HG02970 (cell line): ENCODE data around the gene RBBP8NL.

Experiments used
- ATAC-seq: cut with Tn5 transposase; IDR thresholded peaks from one replicate; pipeline ENCODE4 v1.9.1; 2021; ENCODE audit warnings: mild to moderate bottlenecking, moderate library complexity, moderate number of reproducible peaks; ENCODE audit not compliant: unreplicated experiment, low FRiP score

Gene RBBP8NL

DNA sequence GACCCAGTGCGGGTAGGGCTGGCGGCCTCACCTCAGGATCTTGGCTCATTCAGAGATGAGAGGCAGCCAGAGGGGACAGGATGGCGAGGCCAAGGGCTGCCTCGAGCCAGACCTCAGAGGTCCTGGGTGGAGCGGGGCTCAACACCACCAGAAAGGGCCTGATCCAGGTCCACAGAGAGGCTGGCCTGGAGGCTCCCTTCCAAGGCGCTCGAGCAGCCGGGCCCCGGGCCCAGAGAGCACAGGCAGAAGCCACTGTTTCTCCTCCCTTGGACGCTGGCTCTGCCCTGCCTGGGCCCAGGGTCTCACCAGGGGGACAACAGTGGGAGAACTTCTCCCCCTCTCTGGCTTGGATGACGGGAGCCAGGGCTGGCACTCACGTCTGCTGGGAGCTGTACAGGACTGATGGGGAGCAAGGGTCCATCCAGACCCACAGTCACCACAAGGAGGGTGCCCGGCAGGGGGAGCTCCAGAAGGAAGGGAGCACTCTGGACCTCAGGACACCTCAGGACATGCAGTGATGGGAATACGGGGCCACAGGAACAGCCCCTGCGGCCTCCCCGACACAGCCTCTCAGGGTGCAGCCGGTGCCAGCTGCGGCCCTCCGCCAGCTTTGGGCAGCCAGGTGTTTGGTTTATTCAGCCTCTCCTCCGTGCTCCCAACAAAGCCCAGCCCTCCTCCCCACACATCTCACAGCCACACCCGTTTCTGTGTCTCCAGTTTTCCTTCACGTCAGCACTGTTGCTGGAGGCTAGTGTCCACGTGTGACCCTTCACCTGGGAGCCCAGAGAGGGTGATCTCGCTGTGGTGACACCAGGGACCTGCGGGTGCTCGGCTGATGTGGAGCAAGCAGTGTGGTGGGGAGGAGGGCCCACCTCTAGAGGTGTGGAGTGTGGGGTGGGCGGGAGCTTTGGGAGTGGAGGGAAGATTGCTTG lies 31.8 kb downstream of the RBBP8NL start:
- ATAC-seq, result no peak

DNA sequence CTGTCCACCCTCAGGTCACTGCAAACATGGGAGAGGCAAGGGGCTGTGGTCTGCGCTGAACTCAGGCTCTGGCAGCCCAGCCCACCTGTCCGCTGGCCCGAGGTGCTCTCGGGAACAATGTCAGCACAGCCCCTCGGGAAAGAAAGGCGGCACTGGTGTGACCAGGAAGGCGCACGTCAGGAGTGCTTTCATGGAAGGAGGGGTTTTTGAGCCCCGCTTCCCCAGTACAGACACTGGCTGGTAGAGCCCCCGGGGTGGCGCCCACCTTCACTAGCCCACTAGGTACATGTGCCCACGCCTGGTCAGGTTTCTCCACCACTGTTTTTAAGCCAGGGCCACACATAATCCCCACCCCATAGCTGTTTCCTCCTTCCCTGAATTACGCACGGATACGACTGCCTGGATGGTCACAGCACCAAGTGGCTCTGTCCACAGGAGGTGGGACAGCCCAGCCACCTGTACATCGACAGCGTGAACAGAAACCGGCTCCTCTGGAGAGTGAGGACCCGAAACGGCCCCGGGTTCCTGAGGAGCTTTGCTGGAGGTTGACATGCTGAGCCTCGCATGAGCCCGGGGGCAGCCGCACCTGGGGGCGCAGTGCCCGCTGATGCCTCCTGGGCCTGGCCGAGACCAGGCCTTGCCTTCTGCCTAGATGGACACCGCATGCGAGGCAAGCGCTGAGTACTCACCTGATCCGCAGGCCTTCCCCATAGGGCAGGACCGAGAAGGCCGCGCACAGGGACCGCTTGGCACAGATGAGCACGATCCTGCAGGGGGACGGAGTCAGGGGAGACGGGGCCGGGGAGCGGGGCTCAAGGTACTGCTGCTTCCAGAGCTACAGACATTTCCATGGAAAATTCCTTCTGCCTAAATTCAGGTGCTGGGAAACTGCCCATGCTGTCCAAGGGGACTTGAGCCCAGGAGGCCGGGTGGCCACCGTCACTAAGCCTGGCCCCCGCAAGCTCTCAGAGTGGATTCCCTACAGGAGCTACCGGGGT lies 32.8 kb downstream of the RBBP8NL start:
- no peak for ATAC-seq

DNA sequence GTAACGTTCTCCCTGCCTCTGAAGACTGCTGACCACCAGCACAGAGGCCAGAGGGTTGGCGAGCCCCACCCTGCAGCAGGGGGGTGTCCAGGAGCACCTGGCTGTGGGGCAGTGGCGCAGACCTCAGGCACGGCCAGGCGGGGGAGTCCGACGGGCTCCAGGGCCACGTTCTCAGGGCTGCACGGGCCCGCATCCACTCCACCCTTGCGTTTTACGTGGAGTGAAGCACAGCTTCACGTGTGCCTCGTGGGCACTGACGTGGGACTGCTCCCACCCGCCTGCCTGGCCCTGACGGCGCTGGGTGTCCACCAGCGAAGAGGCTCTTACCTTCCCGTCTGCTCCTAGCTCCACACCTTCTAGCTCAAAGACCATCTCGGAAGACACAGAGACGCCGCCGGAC lies 33.5 kb downstream of the RBBP8NL start:
- ATAC-seq, result no peak

DNA sequence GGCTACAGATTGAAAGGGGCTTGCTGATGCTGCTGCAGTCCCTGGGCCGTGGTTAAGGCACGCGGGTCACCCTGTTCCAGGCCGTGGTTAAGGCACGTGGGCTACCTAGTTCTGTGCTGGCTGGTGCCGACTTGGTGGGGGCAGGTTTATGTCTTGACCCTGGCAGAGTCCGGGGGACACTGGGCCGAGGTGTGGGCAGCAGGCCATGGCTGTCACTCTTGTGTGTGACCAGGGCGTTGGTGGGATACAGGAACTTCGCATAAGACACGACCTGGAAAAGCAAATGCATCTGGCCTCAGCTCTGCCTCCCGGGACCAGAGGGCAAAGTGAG lies 34.0 kb downstream of the RBBP8NL start:
- no peak for ATAC-seq

DNA sequence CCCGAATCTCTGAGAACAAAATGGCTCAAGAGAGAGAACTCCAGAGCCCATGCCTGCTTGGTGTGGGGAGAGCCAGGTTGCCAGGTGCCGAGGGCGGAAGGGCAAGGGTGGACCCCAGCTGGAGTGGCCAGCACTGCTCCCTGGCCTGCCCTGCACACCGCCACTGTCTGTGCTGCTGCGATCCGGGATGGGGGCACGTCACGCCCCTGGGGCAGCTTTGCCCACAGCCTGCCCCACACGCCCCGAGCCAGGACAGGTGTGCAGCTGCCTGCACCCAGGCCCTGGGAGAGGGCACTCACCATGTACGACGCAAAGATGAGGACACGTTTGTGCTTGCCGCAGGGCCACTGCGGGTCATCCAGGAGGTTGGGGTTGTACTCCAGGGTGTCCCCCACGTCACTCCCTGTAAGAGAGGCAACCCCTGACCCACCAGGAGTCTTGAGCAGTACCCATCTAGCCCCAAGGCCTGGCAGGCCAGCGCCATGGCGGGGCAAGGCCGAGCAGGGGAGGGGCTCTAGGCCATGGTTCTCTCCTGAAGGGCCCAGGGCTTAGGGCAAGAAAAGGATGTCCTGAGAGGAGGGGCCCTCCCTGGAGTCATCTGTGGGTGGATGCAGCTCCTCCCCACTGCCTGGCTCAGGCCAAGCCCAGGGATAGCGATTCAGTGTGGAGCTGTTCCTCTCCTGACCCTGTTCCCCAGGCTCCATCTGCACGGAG lies 34.6 kb downstream of the RBBP8NL start:
- ATAC-seq, result no peak

DNA sequence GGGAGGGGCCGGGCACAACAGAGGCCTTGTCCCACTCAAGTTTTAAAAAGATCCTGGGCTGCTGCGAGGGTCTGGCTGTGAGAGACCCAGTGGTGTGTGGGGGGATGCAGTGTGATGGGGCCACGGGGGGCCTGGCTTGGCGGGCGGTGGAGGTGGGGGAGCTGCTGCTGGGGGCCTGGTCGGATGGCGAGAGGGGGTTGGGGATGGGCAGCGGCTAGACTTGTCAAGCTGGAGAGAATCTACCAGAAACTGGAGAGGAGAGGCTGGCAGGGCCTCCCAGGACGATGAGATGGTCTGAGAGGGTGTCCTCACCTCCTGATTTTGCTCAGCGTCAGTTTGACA lies 35.3 kb downstream of the RBBP8NL start:
- no peak for ATAC-seq

DNA sequence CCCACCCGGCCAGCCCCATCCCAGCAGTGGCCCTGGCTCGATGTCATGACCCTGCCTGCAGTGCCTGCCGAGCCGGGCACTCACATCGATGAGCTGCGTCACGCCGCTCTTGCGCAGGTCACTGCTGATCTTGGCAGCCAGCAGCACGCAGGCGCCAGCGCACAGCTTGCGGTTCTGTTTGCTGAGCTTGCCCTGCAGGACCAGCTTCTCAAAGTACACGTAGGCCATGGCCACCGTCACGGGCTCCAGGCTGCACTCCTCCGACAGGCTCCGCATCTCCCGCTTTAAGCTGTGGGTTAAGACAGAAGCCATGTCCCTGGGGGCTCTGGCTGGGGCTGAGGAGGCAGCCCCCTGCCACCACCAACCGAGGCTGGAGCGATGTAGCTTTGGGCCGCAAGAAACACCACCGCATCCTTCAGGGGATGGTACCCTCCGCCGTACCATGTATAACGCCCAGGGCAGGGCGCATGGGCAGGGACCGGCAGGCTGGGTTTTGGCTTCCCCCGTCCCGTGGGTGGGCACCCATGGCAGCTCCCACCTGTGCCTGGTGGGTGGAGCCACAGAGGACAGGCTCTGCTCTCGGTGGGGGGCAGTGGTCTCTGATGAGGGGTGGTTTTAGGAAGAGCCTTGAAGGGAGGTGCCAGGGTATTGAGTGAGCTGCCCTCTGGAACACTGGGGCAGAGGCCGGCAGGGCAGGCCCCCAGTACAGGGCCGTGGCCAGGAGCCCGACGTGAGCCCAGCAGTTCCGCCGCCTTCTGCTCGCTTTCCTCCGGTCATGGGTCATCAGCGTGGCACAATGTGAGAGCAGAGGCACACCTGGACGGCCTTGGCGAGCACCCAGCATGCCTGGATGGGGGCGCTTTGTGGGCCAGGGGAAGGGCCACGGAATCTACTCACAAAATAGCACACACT lies 35.9 kb downstream of the RBBP8NL start:
- no peak for ATAC-seq

DNA sequence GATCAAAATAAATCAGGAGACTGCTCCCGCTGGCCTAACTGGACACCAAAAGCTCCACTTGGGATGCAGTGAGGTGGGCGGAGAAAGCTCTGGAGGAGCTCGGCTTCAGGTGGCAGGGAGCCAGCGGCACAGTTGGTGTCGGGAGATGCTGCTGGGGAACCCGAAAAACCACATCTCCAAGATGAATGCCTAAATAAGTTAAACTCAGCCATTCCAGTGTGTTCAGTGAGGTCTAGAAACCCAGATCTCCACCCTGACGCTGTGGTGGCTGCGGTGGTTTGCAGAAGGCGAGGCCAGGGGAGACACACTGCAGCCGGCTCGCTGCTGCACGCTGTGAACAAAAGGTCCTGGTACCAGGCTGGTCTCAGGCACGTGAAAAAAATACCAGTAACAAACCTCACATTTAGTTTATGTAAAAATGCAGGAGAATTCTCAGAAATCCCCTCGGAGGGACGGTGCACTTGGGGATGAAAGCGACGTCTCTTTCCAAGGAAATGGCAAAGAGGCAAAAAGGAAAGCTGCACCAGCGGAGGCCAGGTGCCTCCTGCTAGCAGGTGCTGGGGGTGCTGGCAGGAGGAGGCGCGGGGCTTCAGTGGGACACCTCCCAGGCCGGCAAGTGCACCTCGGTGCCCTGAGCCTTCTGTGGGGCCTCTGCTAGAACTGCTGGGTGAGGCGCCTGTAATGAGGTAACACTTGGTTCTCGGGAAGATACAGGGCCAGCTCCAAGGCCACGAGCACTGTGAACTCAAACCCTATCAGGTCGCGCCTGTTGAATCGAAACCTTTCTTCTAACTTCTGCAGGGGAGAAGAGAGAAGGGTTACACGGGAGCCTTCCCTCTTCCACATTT lies 36.8 kb downstream of the RBBP8NL start:
- ATAC-seq, result no peak

DNA sequence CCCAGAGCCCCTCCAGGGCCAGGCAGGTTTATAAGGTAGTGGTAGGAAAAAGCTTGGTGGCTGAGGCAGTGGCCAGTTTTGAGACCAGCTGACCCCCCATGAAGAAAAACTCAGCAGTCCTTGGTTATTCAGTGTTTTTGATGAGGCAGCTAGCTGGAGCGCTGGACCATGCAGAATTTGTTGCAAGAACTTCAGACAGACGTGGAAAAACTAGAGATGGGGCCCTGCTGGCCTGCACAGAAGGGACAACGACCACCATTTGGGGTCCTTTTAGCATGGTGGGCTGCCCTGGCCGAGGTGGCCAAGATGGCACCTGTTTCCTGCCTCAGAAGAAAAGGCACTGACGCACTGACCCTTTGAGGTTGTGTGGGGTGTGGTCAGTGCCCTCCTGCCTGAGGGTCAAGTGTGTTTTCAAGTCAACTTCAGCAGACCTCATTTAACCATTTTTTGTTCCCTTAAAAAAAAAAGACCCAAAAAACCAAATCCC lies 37.7 kb downstream of the RBBP8NL start:
- ATAC-seq, result no peak

DNA sequence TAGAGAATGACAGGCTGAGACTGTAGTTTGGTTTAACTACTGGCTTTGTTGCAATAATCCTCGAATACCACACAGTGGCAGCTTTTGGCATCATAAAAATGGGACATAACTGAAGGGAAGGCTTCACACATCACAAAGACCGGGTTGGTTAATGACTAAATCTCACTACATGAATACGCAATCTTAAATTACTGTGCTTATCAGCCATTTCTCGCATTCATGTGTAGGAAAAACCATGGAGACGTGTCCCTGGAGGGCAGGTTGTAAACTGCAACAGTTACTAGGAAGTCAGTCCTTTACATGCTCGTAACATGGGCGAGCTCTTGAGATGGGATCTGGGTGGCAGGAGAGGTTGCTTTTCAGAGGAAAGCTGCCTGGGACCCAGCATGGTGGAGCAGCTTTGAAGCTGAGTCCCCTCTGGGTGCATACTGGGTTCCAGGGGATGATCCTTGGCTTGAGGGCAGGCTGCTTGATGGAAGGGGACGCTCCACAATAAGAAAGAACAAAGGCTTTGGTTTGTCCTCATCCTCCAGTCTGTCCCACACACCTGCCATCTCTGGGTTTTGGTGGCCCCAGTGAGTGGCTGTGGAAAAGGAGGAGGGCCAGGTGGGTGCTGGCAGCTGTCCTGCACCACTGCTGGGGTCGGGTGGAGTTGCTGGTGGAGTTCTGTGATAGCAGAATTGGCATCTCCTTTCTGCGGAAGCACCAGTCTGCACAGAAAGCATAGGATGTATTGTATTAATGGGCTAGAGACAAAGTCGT lies 38.3 kb downstream of the RBBP8NL start:
- ATAC-seq, result no peak

DNA sequence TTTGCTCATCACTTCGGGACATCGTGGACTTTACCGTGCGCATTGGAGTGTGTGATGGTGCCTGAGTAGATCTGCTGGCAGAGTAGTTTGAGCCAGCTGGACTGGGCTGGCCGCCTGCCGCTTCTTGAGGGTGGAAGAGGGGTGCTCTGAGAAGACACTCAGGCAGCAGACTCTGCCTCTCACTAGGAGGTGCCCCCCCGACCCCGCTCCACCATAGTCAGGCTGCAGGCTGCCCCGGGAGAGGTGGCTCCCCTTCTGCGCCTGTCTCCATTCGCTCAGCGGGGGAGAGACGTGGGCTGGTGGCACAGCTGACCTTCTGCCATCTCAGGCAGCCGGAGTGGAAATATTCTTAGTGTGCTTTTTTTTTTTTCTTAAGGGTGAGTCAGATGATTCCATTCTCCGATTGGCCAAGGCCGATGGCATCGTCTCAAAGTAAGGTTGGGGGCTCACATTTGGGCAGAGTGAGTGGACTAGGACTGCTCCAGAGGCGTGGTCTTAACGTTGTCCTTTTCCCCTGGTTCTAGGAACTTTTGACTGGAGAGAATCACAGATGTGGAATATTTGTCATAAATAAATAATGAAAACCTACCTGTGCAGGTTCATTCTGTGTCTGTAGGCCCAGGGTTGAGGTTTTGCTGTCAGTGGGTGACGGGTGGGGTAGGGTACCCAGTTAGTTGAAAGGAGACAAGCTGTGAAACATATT lies 39.3 kb downstream of the RBBP8NL start:
- no peak for ATAC-seq

DNA sequence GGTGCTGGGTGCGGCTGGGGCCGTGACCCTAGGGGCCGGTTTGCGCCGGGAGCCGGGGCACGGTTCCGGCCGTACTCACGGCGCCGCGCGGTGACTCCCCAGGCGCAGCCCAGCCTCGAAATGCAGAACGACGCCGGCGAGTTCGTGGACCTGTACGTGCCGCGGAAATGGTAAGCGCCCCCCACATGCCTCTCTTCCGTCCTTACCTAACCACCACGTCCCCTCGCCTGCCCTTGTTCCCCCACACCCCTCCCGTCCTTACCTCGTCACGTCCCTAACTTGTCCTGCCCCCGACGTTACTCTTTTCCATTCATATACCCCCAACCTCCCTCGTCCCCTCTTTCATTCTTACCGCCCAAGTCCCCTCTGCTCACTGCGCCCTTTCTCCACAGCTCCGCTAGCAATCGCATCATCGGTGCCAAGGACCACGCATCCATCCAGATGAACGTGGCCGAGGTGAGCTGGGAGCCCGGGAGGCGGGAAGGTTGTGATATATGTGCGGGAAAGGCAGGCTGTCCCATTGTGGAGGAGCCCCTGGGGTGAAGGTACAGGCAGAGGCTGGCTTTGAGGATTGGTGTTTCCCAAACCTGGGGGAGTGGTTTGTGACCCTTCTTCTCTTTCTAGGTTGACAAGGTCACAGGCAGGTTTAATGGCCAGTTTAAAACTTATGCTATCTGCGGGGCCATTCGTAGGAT lies 40.0 kb downstream of the RBBP8NL start:
- ATAC-seq, result no peak

DNA sequence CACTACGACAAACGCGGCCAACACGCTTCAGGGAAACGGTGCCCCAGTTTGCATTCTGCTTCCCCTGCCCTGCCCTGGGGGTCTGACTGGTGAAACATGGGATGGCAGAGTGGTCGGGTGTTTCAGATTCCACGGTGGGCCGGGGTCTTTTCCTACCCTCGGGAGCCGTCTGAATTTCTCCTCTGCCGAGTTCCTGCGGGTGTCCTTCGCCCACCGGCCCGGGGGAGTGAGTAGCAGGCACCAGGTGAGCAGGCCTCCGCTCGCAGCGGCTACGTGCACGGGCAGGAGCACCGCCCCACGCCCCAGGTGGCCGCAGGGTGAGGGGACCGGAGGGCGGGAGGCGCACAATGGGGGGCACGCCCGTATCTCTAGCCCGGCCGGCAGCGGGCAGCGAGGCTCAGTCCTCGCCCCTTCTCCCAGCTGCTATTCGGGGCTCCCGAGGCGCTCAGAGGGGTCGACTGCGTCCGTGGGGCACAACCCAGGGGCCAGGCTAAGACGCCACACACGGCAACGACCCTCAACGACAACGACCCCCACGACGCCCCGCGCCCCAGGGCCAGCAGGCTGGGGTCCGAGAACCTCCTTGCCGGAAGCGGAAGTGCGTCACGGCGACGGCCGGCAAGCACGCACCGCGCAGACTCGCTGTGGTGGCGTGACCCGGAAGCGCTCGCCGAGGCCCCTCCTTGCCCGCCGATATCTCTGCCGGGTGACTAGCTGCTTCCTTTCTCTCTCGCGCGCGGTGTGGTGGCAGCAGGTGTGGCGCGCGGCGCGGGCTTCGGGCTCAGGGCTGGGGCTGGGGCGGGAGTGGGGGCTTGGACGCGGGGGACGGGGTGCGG lies 40.7 kb downstream of the RBBP8NL start, which contains the start of gene RPS21:
Gene RPS21, plus strand, starts transcription at position 721 of the 836 bp plus-strand sequence. CDS start 236 bp downstream, outside the sequence.
- peak; percentile 83 for ATAC-seq

DNA sequence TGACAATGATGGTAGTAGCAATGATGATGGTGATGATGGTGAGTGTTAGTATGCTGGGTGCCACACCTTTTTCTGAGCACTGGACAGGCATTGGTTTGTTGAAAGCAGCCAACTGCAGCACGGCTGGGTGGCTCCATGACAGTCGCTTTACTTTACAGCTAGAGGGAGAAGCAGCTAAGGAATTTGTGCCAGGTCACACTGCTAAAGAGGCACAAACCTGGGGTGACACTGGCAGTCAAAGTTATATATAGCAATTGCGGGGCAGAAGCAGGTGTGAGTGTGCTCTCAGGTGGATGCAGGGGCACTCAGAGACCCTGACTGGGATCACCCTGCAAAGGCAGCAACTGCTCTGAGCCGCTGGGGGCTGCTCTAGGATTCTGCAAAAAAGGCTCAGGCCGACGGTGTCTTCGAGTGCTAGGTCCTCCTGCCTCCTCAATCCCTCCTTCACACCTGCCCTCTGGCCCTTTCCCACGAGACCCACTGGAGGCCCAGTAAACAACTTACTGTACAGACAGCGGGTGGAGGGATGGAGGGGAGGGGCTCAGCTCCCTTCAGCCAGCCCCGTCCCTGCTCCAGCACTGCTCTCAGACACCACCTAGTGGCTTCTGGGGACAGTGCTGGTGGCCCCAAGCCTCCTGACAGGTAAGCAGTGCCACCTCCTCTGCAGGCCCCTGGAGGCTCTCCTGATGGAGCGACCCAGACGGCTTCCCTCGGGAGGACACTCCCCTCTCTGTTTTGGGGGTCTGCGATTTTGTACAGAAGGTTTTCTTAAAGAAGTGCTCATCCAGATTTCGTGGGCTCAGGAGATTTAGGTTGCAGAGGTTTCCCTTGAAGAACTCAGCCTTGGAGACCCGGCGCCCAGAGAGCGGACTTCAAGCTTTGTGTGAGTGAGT lies 44.8 kb downstream of the RBBP8NL start:
- ATAC-seq, result no peak

DNA sequence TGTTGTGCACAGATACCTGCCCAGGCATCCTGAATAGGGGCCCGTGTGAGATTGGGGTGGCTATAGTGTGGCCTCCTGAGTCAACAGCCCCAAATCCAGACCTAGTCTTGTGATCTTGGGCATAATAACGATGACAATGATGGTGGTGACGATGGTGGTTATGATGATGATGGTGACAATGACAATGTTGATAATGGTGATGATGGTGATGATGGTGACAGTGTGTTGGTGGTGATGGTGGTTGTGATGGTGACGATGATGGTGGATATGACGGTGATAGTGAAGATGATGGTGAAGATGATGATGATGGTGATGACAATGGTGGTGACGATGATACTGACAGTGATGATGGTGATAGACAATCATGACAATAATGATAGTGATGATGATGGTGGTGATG lies 45.5 kb downstream of the RBBP8NL start:
- no peak for ATAC-seq
